ENCODE results near the gene BRME1. TPM values are rescaled to one million over a fixed set of nuclear protein-coding genes. Genes with fewer than 3 reads are reported as not detected.

The BRME1 gene
- total RNA-seq, 6 experiments from 2014 or later, result 0.34 to 3.7 (median 1.2) TPM

GRCh38 chr19:13906910-13907309 lies 993 bp upstream of the BRME1 start:
- no peaks in the 10 kb centered on the region for H3K27me3 ChIP-seq
- ATAC-seq, result no peak
- H3K9me3 ChIP-seq, result no peaks in the 10 kb centered on the region
- peak overlapping the region in 1 of 3 donors; percentile 79 for H3K27ac ChIP-seq
- H3K36me3 ChIP-seq, result no peaks in the 10 kb centered on the region
- H3K4me3 ChIP-seq, result peak overlapping the region; percentile 71 to 92 (median 82)
- H3K4me1 ChIP-seq, result peaks cover 0 to 18% (median 3%) of the 10 kb centered on the region in 4 donors
- TF ChIP-seq, protein P1, sequence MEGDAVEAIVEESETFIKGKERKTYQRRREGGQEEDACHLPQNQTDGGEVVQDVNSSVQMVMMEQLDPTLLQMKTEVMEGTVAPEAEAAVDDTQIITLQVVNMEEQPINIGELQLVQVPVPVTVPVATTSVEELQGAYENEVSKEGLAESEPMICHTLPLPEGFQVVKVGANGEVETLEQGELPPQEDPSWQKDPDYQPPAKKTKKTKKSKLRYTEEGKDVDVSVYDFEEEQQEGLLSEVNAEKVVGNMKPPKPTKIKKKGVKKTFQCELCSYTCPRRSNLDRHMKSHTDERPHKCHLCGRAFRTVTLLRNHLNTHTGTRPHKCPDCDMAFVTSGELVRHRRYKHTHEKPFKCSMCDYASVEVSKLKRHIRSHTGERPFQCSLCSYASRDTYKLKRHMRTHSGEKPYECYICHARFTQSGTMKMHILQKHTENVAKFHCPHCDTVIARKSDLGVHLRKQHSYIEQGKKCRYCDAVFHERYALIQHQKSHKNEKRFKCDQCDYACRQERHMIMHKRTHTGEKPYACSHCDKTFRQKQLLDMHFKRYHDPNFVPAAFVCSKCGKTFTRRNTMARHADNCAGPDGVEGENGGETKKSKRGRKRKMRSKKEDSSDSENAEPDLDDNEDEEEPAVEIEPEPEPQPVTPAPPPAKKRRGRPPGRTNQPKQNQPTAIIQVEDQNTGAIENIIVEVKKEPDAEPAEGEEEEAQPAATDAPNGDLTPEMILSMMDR (IDR thresholded peaks at IDR 0.05), result no peak
- WGBS (ENCODE audit: insufficient coverage, low coverage, low lambda C conversion rate, missing lambda C conversion rate), result 88% methylated on average over 2 of the region's 5 CpGs
- intact Hi-C loops (cut with DNase I), result no loop called here
- no peak for DNase-seq

- 0% methylated on average over 2 of the region's 13 CpGs for WGBS (ENCODE audit: insufficient coverage, low coverage, low lambda C conversion rate, missing lambda C conversion rate)
- peak; percentile 29 to 55 (median 43) for ATAC-seq
- intact Hi-C loops (cut with DNase I), result no loop called here
- TF ChIP-seq POLR2A (IDR thresholded peaks at IDR 0.05), result no peak
- TF ChIP-seq, protein P1 (IDR thresholded peaks at IDR 0.05), result no peak
- Histone ChIP-seq H3K36me3 (no peaks in the 10 kb centered on the region), H3K4me3 (peak overlapping the region; percentile 71 to 92 (median 82)), H3K27me3 (no peaks in the 10 kb centered on the region), H3K4me1 (peaks cover 0 to 18% (median 3%) of the 10 kb centered on the region in 4 donors), H3K9me3 (no peaks in the 10 kb centered on the region), H3K27ac (peak overlapping the region; percentile 45 to 79 (median 55))
- DNase-seq, result peak in 1 of 3 donors; percentile 66
These were observed 596 bp upstream of the BRME1 start for GRCh38 chr19:13906521-13906904.

DNA sequence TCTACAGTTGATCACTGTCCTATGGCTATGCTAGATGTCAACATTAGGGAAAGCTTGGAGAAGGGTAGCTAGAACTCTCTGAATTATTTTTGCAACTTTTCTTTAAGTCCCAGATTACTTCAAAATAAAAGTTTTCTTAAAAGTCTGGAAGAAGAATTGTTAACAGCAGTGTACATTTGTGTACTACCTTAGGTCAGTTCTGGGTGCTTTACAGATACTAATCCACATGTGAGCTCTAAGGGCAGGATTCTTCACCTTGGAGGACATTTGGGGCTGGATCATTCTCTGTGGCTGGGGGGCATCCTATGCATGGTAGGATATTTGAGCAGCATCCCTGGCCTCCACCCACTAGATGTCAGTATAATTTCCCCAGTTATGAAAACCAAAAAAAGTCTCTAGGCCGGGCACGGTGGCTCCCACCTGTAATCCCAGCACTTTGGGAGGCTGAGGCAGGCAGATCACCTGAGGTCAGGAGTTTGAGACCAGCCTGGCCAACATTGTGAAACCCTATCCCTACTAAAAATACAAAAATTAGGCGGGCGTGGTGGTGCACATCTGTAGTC lies 2.8 kb downstream of the BRME1 start:
- WGBS (ENCODE audit: insufficient coverage, low coverage, low lambda C conversion rate, missing lambda C conversion rate), result 100% methylated on average over 2 of the region's 4 CpGs
- intact Hi-C loops (cut with DNase I), result no loop called here
- no peak for DNase-seq
- Histone ChIP-seq H3K36me3 (no peaks in the 10 kb centered on the region), H3K27me3 (no peaks in the 10 kb centered on the region), H3K4me1 (peaks cover 0 to 18% (median 3%) of the 10 kb centered on the region in 4 donors), H3K9me3 (no peaks in the 10 kb centered on the region), H3K4me3 (no peak overlapping the region), H3K27ac (no peak overlapping the region)
- no peak for TF ChIP-seq POLR2A (IDR thresholded peaks at IDR 0.05)
- TF ChIP-seq, protein P1 (IDR thresholded peaks at IDR 0.05), result peak; percentile 26 to 47 (median 40)
- ATAC-seq, result peak in 2 of 4 donors; percentile 13 to 18

DNA sequence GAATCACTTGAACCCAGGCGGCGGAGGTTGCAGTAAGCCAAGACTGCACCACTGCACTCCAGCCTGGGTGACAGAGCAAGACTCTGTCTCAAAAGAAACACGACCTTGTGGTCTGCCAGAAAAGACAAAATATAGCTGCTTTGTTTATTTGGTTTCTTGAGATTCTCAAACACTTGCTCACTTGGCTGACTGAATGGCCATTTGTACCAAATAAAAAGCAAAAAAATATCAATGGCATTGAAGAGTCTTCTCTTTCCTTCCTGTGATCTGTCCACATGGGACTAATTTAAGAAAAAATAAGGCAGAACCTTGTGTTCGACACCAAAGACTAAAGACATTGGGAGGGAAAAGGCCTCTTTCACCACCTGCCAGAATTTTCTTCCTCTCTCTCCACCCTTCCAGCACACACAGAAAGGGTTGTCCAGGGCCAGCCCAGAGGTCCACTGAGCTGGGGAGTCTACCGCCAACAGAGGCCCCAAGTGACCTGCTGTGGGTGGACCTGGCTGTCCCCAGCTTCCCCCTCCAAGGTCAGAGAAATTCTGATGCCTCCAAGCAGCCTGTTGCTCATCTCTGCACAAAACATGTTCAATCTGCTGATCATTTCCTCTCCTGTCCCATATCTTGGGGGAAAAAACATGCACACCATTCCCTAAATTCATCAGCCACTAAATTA lies 5.9 kb downstream of the BRME1 start:
- no peak for DNase-seq
- H3K4me1 ChIP-seq, result peaks cover 0 to 13% (median 0%) of the 10 kb centered on the region in 4 donors
- no peak overlapping the region for H3K4me3 ChIP-seq
- TF ChIP-seq, protein P1 (IDR thresholded peaks at IDR 0.05), result no peak
- TF ChIP-seq POLR2A (IDR thresholded peaks at IDR 0.05), result no peak
- 51% methylated on average over 3 of the region's 5 CpGs for WGBS (ENCODE audit: insufficient coverage, low coverage, low lambda C conversion rate, missing lambda C conversion rate)
- H3K9me3 ChIP-seq, result no peaks in the 10 kb centered on the region
- intact Hi-C loops (cut with DNase I), result no loop called here
- H3K27ac ChIP-seq, result no peak overlapping the region
- H3K27me3 ChIP-seq, result no peaks in the 10 kb centered on the region
- no peaks in the 10 kb centered on the region for H3K36me3 ChIP-seq
- ATAC-seq, result no peak
